Stimulated activated CD8-positive, alpha-beta memory T cell treated with anti-CD3 and anti-CD28 coated beads, Interleukin-7, amount 100 ng/mL, for 48 hours (primary cell): ENCODE results near the gene CRELD2.

Source experiments
- DNase-seq, 2 donors: peaks; one replicate each; pipeline ENCODE4 v3.0.0-alpha.2; 2020; ENCODE audit warnings: low read depth in 1 of 2; ENCODE audit errors: extremely low read depth in 1 of 2

CRELD2 gene

GRCh38 chr22:49966041-49966773 is 47.8 kb downstream of the CRELD2 start:
- DNase-seq, result no peak

- DNase-seq, result no peak
These were observed 48.6 kb downstream of the CRELD2 start for GRCh38 chr22:49966774-49967705.

- DNase-seq, result no peak
These were observed 49.3 kb downstream of the CRELD2 start for GRCh38 chr22:49967706-49968208.

GRCh38 chr22:49968313-49968830 is 49.9 kb downstream of the CRELD2 start:
- no peak for DNase-seq

- DNase-seq, result no peak
These were observed 50.6 kb downstream of the CRELD2 start for GRCh38 chr22:49968831-49969661.

GRCh38 chr22:49969751-49970527 is 51.5 kb downstream of the CRELD2 start:
- no peak for DNase-seq

GRCh38 chr22:49970528-49971231 is 52.2 kb downstream of the CRELD2 start:
- DNase-seq, result peak; percentile 90 to 99

GRCh38 chr22:49971232-49972162 is 53.1 kb downstream of the CRELD2 start:
- DNase-seq, result peak in 1 of 2 donors; percentile 72

- no peak for DNase-seq
These were observed 54.0 kb downstream of the CRELD2 start for GRCh38 chr22:49972163-49973017.

- no peak for DNase-seq
These were observed 54.9 kb downstream of the CRELD2 start for GRCh38 chr22:49973018-49973961.

GRCh38 chr22:49975543-49976389 is 57.3 kb downstream of the CRELD2 start:
- DNase-seq, result peak in 1 of 2 donors; percentile 62

- DNase-seq, result no peak
These were observed 58.2 kb downstream of the CRELD2 start for GRCh38 chr22:49976439-49977175.
